ENCODE data around the gene MLC1. TPM values are rescaled to one million over a fixed set of nuclear protein-coding genes. Genes with fewer than 3 reads are reported as not detected.

The MLC1 gene
- total RNA-seq, 1 experiment from 2014 or later: not detected

DNA sequence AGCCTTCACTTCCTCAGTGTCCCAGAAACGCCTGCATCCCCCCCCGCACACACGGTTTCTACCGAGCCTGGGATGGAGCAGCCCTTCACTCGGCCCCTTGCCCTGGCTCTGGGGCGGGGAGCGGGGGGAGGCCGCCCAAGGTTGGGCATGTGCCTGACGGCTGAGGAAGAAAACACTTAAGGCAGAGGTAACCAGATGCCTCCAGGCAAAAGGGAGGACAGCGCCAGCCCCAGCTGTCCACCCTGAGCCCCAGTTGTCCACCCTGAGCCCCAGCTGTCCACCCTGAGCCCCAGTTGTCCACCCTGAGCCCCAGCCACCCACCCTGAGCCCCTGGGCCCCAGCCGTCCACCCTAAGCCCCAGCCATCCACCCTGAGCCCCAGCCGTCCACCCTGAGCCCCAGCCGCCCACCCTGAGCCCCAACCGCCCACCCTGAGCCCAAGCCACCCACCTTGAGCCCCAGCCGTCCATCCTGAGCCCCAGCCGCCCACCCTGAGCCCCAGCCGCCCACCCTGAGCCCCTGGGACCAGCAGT is 23.3 kb downstream of the MLC1 start:
- DNase-seq (ENCODE audit: low spot score): no peak
- in situ Hi-C loops (cut with HindIII; ENCODE audit: low sequenced_read_pairs): no loop called here

DNA sequence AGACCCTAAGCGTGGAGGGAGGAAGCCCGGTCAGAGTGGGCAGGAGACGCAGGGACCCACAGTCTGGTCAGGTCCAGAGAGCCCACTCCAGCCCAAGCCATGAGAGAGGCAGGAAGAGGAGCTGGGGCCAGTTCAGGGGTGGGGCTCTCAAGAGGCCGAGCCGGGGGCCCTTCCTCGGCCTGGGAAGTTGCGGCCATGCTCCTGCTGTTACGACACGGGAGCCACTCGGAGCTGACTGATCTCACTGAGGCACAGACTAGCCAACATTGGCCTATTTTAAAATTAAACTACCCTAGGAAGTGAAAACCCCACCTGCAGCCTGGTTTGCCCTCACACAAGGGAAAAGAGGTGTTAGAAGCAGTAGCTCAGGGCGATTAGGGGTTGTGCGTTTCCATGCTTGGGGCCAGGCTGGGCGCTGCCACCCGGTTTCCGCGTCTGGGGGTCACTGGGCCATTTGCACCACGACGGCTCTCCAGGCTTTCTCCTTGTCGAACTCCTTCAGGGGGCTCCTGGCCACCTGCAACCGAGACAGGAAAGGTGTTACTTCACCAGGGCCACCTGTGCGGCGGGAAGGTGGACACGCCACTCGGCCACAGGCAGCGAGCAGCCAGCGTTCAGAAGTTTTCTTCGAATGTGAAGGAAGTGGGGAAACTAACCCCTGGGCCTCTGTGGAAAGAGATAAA is 23.9 kb downstream of the MLC1 start:
- in situ Hi-C loops (cut with HindIII; ENCODE audit: low sequenced_read_pairs): no loop called here
- no peak for DNase-seq (ENCODE audit: low spot score)

DNA sequence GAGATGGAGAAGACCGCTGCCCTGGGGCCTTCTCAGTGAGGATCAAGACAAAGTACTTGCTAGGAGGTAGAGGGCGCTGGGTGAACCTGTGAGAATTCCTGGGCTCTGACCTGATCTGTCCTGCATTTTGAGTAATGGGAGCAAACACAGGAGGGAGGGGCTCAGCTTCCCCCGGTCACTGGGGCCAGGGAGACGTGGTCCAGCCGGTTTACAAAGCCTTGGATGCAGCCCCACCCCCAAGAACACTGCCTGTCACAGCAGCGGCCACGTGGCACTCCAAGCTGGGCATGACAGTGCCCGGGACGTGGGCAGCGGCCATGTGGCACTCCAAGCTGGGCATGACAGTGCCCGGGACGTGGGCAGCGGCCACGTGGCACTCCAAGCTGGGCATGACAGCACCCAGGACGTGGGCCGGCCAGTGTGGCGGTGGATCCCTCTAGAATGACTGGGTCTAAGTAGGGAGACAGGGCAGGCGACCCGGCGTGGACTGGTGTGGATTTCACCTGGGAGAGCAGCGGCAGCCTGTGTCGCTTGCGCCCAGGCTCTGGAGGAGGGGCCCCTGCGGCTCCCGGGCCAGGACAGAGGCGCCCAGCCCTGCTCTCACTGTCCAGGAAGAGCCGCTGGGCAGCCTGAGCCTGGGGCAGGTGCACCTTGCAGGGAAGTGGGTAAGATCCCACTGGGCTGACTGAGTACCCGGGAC is 24.6 kb downstream of the MLC1 start:
- in situ Hi-C loops (cut with HindIII; ENCODE audit: low sequenced_read_pairs): no loop called here
- DNase-seq (ENCODE audit: low spot score): no peak

DNA sequence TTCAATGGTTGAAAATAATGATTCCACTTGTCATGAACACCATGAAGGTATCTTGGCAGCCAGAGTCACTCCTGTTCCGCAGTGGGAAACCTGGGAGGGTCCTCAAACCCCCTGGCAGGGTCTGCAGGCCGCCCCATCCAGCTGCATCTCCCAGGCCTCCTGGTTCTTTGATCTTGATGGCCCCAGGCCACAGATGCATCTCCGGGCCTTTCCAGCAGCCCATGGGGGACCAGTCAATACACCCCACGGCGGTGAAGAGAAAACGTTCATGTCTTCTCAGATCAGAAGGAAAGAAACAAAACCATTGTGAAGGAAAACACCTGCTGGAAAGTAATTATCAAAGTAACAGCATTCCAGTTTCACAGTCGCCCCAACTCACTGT is 25.4 kb downstream of the MLC1 start:
- in situ Hi-C loops (cut with HindIII; ENCODE audit: low sequenced_read_pairs): no loop called here
- DNase-seq (ENCODE audit: low spot score): no peak

DNA sequence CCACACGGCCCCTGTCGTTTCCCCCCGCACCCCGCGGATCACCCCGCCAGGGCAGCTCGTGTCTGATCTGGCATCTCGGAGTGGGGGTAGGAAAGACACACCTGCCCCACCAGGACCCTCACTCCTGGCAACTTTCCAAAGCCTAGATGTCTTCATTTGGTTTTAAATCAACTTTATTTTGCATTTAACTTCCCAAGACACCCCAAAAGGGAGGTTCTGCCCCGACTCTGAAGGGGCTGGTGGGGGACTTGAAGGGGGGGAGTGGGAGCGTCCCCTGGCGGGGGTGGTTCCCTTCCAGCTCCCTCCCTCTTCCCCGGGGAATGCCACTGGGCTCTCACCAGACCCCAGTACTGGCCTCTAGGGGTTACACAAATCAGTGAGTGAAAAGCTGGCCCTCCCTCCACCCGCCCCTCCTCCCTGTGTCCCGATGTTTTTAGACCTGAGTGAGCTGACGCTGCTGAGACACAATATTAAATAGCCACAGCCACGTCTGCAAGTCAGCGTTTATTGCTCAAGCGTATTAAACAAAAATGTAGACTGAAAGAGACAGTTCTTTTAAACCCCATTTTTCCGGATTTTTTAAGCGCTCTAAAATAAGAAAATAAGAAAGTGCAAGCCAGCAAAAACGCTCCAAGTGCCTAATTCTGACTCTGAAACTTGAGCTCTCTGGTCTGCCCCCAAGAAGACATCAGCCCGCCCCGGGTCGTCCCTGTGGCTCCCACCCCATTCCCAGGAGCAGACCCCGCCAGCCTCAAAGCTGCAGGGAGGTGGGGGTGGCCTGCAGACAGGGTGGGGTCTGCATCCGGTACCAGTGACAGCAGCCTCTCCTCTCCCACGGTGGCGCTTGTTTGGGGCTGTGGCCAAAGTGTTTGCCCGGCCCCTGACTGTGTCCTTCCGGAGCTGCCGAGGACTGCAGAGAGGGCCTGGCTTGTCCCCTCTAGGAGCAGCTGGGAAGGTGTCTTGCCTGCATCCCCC is 26.0 kb downstream of the MLC1 start:
- in situ Hi-C loops (cut with HindIII; ENCODE audit: low sequenced_read_pairs): no loop called here

DNA sequence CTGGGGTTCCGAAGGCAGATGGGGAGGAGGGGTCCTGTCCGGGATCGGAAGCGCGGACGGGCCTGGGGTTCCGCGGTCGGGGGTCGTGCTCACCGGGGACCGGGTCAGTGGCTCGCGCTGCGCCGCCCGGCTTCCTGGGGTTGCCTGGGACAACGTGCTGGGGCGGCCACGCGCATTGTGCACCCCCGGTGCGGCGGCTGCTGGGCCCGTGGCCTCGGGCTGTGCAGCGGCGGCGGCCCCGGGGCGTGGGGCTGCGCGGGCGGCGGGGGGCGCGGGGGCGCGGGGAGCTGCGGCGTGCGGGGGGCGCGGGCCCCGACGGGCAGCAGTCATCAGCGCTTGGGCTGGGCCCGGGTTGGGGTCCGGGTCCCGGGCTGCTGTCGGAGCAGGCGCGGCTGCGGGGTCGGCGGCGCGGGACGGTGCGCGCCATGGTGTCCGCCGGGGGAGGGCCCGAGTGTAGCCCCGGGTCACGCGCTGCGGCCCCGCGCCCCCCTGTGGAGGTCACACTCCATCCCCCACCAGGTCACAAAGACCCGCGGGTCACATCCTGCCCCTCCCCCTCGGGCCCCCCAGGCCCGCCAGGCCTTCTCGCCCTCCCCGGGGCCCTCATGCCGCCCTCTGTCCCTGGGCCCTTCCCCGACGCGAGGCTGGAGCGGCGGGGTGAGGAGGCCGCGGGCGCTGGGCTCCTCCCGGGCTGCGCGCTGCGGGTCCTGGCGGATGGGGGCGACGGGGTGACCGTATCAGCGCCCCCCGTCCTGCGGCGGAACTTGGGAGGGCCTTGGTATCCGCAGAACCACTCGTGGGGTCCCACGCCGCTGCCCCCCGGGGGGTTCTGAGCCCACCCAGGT is 26.9 kb downstream of the MLC1 start, which contains the start of gene TTLL8:
Gene TTLL8, minus strand, starts transcription at position 238 of the 845 bp plus-strand sequence.
- DNase-seq (ENCODE audit: low spot score): no peak

More for the DNA sequence above, 26.0 kb downstream of the MLC1 start:
- DNase-seq (ENCODE audit: low spot score): peak; percentile 6

DNA sequence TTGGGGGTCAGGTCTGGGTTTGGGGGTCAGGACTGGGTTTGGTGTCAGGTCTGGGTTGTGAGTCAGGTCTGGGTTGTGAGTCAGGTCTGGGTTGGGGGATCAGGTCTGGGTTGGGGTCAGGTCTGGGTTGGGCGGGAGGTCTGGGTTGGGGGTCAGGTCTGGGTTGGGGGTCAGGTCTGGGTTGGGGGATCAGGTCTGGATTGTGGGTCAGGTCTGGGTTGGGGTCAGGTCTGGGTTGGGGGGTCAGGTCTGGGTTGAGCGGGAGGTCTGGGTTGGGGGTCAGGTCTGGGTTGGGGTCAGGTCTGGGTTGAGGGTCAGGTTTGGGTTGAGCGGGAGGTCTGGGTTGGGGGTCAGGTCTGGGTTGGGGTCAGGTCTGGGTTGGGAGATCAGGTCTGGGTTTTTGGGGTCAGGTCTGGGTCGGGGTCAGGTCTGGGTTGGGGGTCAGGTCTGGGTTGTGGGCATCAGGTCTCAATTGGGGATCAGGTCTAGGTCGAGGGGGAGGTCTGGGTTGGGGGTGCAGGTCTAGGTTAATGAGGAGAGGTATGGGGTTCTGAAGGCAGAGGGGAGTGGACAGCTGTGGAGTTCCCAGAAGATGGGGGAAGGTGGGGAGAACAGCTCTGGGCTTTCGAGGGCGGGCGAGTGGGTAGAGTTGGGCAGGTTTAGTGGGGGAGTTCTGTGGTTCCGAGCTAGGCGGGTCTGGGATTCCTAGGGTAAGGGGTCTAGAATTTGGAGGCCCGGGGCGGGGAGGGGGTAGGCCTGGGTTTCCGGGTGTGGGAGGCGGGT is 27.8 kb downstream of the MLC1 start:
- no peak for DNase-seq (ENCODE audit: low spot score)
- in situ Hi-C loops (cut with HindIII; ENCODE audit: low sequenced_read_pairs): no loop called here

More for the DNA sequence above, 26.9 kb downstream of the MLC1 start, which contains the start of gene TTLL8:
- in situ Hi-C loops (cut with HindIII; ENCODE audit: low sequenced_read_pairs): no loop called here

DNA sequence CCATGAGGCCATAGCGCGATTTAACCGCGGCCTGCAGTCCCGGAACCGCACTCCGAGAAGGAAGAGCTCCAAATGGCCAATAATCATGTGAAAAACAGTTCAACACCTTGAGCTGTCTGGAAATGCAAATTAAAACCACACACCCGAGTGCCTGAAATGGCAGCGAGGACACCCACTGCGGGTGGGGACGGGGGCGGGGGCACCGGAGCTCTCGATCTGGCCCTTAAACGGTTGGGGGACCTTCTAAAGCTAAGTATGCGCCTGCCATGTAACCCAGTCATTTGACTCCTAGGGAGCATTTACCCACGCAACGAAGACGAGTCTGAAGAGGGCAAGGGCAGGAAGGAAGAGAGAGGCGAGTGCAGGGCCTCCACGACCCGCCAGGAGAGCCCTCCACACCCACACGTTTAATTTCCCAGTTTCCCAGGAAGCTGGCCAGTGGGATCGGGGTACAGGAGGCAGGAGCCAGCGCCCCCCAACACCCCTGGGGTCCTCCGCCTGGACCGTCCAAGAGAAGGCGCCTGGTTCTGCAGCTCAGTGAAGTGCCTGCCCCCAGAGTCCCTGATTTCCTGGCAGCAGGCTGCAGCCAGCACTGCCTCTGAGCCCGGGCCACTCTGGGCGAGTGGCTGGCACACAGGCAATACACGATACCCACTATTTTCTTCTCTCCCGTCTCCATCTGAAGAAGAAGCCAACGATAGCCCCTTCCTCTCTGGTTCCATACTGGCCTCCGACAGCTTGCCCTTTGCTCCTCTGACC is 28.8 kb downstream of the MLC1 start:
- DNase-seq (ENCODE audit: low spot score): no peak
- in situ Hi-C loops (cut with HindIII; ENCODE audit: low sequenced_read_pairs): no loop called here

DNA sequence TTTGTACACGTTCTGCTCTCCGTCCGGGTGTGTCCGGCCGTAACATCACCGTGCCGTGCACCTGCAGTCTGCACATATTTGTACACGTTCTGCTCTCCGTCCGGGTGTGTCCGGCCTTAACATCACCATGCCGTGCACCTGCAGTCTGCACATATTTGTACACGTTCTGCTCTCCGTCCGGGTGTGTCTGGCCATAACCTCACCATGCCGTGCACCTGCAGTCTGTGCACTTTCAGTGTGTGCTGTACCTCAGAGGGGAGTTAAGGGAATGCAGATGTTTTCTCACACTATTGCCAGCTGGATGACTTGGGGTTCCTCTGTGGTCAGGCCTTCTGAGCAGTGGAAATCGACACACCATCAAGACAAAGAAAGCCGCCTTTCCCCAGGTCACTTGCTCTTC is 31.4 kb downstream of the MLC1 start:
- no peak for DNase-seq (ENCODE audit: low spot score)
- in situ Hi-C loops (cut with HindIII; ENCODE audit: low sequenced_read_pairs): no loop called here

DNA sequence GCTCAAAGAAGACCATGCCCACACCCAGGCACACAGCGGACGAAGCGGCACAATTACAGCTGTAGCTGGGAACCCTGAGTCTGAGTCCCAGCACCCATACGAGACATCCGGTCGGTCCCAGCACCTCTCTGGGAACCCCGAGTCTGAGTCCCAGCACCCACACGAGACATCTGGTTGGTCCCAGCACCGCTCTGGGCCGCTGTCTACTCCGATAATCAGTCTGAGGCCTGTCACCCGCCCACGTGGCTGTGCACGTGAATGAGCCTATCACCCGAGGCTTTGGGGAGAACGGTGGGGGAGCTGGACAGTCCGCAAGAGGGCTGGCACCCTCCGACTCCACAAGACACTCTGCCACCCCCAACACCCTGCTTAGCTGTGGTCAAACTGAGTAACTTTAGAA is 33.3 kb downstream of the MLC1 start:
- in situ Hi-C loops (cut with HindIII; ENCODE audit: low sequenced_read_pairs): no loop called here
- DNase-seq (ENCODE audit: low spot score): no peak

DNA sequence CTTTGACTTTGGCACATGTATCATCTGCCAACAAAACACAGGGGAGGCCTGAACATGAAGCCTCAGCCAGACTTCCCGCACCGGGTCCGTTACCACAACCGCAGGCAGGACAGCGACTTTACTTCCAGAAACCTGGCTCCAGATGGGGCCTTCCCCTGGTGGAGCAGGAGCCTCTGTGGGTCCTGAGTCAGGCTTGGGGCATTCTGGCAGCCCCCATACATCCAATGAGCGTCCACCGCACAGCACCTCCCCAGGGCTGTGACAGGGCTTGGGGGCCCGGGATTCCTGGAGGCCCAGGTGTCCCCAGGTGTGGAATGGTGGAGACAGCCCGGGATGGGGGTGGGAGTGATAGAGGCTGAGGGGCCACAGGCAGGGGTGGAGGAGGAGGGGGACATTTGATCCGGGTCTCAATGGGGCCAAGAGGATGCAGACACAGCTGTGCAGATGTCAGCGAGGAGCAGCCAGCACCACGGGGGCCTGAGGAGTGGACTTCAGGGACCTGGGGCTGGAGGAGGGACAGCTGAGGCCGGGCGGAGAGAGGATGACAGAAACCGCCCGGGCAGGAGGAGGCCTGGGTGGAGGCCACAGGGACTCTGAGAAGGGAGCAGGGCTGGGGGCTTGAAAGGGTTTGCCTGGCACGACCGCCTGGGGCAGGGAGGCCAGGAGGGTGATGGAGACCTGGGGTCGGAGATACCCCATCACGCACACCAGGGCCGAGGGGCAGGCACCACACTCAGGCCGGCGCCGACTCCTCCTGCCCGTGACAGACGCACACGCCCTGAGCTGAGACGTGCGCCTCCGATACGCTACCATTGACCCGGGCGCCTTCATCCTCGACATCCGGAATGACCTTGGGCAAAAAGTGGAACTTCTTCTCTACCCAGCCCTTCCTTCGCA is 35.7 kb downstream of the MLC1 start:
- in situ Hi-C loops (cut with HindIII; ENCODE audit: low sequenced_read_pairs): no loop called here

DNA sequence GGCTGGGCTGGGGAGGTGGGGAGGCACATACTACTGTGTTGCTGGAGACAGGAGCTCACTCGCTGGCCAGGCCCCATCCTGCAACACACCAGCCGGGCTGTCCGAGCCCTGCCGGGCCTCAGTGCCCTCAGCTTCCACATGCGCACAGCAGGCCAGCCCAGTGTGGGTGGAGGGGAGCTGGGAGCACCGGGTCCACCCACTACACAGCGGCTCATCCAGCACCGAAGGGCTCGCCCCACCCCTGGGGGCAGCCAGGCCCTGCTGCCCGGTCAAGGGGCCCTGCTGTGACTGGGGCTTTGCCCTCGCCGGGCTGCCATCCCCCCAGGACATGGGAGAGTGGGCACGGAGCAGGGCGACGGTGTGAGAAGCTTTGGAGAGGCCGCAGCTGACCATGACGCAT is 36.4 kb downstream of the MLC1 start:
- in situ Hi-C loops (cut with HindIII; ENCODE audit: low sequenced_read_pairs): no loop called here
- no peak for DNase-seq (ENCODE audit: low spot score)

More for the DNA sequence above, 35.7 kb downstream of the MLC1 start:
- DNase-seq (ENCODE audit: low spot score): no peak

DNA sequence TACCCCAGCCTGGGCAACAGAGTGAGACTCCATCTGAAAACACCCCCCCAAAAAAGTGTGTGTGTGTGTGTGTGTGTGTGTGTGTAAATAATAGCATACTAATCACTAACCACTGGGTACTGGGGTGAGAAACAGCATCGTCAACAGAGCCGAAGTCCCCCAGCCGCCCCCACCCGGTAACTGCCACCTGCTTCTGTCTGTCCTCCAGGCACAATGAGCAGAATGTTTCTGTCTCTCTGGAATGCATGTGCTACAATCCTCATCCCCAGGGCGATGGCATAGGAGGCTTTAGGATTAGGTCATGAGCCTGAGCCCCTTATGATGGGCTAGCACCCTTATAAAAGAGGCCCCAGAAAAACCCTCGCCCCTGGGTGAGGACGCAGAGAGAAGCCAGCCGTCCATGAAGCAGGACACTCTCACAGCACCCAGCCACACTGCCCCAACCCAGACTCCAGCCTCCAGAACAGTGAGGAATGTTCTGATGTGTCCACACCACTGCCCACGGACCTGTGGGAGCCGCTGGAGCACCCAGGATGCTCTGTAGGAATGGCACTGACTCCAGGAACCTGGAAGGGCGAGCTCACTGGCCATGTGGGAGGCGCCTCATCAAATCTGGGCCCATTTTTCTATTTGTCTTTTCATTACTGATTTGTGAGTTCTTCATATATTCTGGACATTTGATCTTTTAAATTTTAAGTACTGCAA is 37.0 kb downstream of the MLC1 start:
- in situ Hi-C loops (cut with HindIII; ENCODE audit: low sequenced_read_pairs): no loop called here

DNA sequence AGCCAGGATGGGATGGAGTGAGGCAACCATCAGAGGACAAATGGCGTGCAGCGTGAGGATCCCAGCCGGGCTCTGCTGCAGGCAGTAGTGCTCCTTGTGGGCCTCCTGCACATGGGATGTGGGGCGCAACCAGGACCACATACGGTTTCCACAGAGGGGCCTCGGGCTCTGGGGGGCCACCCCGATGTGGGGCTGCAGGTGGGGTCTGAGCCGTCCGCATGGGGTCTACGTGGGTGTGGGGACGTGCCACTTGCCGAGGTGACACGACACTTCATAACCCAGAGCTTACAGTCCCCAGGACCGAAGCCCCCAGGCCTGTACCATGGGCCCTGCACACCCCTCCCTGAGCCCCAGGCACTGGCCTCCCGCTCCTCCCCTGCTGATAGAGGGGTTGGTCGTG is 37.9 kb downstream of the MLC1 start:
- no peak for DNase-seq (ENCODE audit: low spot score)
- in situ Hi-C loops (cut with HindIII; ENCODE audit: low sequenced_read_pairs): no loop called here

More for the DNA sequence above, 37.0 kb downstream of the MLC1 start:
- DNase-seq (ENCODE audit: low spot score): no peak

DNA sequence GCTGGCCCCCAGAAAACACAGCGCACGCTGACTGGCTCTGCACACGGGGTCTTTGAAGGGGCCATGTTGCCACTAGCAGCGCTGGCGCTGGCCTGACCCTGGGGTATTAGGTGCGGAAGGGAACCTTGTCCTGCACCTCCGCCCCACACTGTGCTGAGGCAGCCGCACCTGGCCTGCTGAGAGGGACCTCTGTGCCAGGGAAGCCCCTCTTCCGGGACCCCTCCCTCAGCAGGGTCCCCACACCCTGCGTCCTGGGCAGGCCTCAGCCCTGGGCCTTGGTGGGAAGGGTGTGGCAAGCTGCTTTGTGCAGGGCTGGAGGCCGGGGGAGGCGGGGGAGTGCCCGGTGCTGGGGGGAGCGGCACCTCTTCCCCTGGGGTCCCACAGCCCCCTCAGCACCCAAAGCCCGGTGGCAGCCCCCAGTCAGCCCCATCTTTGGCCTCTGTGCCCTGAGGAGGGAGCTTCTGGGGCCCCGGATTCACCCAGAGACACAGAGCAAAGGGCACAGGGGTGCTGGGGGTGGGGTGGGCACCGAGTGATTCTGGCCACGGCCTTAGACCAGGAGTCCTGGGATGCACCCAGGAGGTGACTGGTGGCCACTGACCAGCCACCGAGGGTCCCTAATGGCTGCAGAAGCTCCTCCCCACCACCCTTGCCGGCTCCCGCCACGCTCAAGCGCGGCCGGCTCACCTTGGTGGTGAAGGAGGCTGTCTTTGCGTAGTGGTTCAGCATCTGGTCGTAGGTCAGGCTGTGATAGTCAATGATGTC is 38.6 kb downstream of the MLC1 start:
- in situ Hi-C loops (cut with HindIII; ENCODE audit: low sequenced_read_pairs): no loop called here
- no peak for DNase-seq (ENCODE audit: low spot score)

All from G401 (cell line).